ENCODE measurements around the gene UBL4A. TPM values are rescaled to one million over a fixed set of nuclear protein-coding genes. Genes with fewer than 3 reads are reported as not detected.

UBL4A gene
- total RNA-seq, 3 donors from 2014 or later (not counting 1 experiment from before 2014, with no cell fraction given) = 11.7 to 22.4 (median 17.6) TPM

GRCh38 chrX:154436983-154437752 is 49.2 kb downstream of the UBL4A start, which contains the start of gene GDI1:
Gene GDI1 (plus strand): TSS chrX:154437154. CDS start chrX:154437255, 101 bp downstream.
- peak within 1 kb of the TSS; percentile 80 for H3K4me3 Mint-ChIP-seq
- H3K4me1 ChIP-seq (ENCODE audit: control insufficient read depth, insufficient read depth, low read length) = peaks cover 23% of the 10 kb centered on the region

DNA sequence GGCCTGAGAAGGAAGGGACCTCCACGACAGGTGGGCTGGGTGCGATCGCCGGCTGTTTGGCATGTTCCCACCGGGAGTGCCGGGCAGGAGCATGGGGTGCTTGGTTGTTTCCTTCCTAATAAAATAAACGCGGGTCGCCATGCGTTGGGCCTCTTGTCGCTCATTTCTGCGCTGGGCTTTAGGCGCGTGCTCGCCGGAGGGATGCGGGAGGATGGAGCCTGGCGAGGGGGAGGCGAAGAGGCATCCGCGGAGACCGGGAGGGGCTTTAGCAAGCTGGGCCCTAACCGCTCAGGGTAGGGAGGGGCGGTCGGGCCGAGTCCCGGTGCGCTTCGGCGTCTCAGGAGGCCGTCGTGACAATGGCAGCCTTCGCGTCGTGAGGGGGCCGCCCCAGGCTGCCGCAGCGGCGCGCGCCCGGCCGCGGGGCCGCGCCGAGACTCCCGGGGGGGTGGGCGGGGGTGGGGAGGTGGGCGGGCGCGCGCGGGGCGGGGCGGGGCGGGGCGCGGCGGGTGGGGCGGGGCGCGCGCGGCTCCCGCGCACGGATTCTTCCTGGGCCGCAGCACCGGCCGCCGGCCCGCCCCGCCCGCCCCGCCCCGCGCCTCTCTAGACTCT is 49.9 kb downstream of the UBL4A start:
- intact Hi-C loops (cut with micrococcal nuclease) = no loop called here
- Mint-ChIP-seq H3K4me1 (peaks cover 6 to 10% of the 10 kb centered on the region in 2 donors), H3K4me3 (peak overlapping the region; percentile 56), H3K27me3 (ENCODE audit: low read depth in 2 of 2) (no peaks in the 10 kb centered on the region), H3K36me3 (no peaks in the 10 kb centered on the region), H3K9me3 (no peaks in the 10 kb centered on the region), H3K27ac (peak overlapping the region; percentile 81 to 85)
- ATAC-seq = peak; percentile 79 to 82 (median 79)
- peak overlapping the region; percentile 81 for H3K27ac ChIP-seq (ENCODE audit: low read length)
- DNase-seq = peak; percentile 41 to 85
- 12% methylated on average over 49 of the region's 78 CpGs for WGBS (ENCODE audit: insufficient coverage)
- TF ChIP-seq, protein P1, sequence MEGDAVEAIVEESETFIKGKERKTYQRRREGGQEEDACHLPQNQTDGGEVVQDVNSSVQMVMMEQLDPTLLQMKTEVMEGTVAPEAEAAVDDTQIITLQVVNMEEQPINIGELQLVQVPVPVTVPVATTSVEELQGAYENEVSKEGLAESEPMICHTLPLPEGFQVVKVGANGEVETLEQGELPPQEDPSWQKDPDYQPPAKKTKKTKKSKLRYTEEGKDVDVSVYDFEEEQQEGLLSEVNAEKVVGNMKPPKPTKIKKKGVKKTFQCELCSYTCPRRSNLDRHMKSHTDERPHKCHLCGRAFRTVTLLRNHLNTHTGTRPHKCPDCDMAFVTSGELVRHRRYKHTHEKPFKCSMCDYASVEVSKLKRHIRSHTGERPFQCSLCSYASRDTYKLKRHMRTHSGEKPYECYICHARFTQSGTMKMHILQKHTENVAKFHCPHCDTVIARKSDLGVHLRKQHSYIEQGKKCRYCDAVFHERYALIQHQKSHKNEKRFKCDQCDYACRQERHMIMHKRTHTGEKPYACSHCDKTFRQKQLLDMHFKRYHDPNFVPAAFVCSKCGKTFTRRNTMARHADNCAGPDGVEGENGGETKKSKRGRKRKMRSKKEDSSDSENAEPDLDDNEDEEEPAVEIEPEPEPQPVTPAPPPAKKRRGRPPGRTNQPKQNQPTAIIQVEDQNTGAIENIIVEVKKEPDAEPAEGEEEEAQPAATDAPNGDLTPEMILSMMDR (IDR thresholded peaks at IDR 0.05) = no peak
- peaks cover 29% of the 10 kb centered on the region for H3K4me1 ChIP-seq (ENCODE audit: control insufficient read depth, insufficient read depth, low read length)
- no peaks in the 10 kb centered on the region for H3K27me3 ChIP-seq (ENCODE audit: control insufficient read depth, insufficient read depth, low read length)
- no peaks in the 10 kb centered on the region for H3K9me3 ChIP-seq (ENCODE audit: control insufficient read depth, insufficient read depth, low read length)
- H3K36me3 ChIP-seq (ENCODE audit: control insufficient read depth, insufficient read depth, low read length) = peaks cover 31% of the 10 kb centered on the region
- peak overlapping the region; percentile 30 for H3K4me3 ChIP-seq (ENCODE audit: low read length)

More at GRCh38 chrX:154436983-154437752, 49.2 kb downstream of the UBL4A start, which contains the start of gene GDI1:
- Mint-ChIP-seq H3K9me3 (no peaks in the 10 kb centered on the region), H3K27ac (peak within 1 kb of the TSS; percentile 81 to 85), H3K27me3 (ENCODE audit: low read depth in 2 of 2) (no peaks in the 10 kb centered on the region), H3K36me3 (no peaks in the 10 kb centered on the region), H3K4me1 (peaks cover 6 to 10% of the 10 kb centered on the region in 2 donors)
- ATAC-seq = peak; percentile 74 to 82 (median 75)
- WGBS (ENCODE audit: insufficient coverage) = under 1% methylated on average over 85 of the region's 93 CpGs
- intact Hi-C loops (cut with micrococcal nuclease) = no loop called here
- Histone ChIP-seq H3K4me3 (ENCODE audit: low read length) (peak within 1 kb of the TSS; percentile 53), H3K36me3 (ENCODE audit: control insufficient read depth, insufficient read depth, low read length) (peaks cover 30% of the 10 kb centered on the region), H3K9me3 (ENCODE audit: control insufficient read depth, insufficient read depth, low read length) (no peaks in the 10 kb centered on the region), H3K27ac (ENCODE audit: low read length) (peak within 1 kb of the TSS; percentile 81), H3K27me3 (ENCODE audit: control insufficient read depth, insufficient read depth, low read length) (no peaks in the 10 kb centered on the region)
- DNase-seq = peak; percentile 67 to 72
- TF ChIP-seq, protein P1 (IDR thresholded peaks at IDR 0.05) = no peak

DNA sequence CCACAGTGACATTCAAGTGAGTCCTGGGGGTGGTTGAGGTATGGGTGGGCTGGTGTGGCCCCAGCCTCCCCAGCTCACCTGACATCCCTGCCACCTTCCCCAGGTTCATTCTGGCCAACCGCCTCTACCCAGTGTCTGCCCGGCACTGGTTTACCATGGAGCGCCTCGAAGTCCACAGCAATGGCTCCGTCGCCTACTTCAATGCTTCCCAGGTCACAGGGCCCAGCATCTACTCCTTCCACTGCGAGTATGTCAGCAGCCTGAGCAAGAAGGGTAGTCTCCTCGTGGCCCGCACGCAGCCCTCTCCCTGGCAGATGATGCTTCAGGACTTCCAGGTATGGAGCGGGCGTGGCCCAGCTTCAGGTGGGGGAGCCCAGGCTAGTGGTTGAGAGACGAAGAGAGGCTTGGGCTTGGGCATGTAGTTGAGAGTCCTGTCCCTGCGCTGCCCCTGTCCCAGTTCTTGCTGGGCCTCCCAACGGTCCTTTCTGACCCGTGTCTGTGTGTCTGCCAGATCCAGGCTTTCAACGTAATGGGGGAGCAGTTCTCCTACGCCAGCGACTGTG is 51.2 kb downstream of the UBL4A start:
- intact Hi-C loops (cut with micrococcal nuclease) = no loop called here
- Histone ChIP-seq H3K27ac (ENCODE audit: low read length) (no peak overlapping the region), H3K36me3 (ENCODE audit: control insufficient read depth, insufficient read depth, low read length) (peaks cover 28% of the 10 kb centered on the region), H3K9me3 (ENCODE audit: control insufficient read depth, insufficient read depth, low read length) (no peaks in the 10 kb centered on the region), H3K27me3 (ENCODE audit: control insufficient read depth, insufficient read depth, low read length) (no peaks in the 10 kb centered on the region), H3K4me3 (ENCODE audit: low read length) (no peak overlapping the region), H3K4me1 (ENCODE audit: control insufficient read depth, insufficient read depth, low read length) (peaks cover 39% of the 10 kb centered on the region)
- Mint-ChIP-seq H3K9me3 (no peaks in the 10 kb centered on the region), H3K27me3 (ENCODE audit: low read depth in 2 of 2) (no peaks in the 10 kb centered on the region), H3K4me3 (no peak overlapping the region), H3K36me3 (no peaks in the 10 kb centered on the region), H3K27ac (no peak overlapping the region), H3K4me1 (peaks cover 13 to 17% of the 10 kb centered on the region in 2 donors)
- ATAC-seq = no peak
- TF ChIP-seq, protein P1 (IDR thresholded peaks at IDR 0.05) = no peak
- DNase-seq = peak in 1 of 2 donors; percentile 2
- WGBS (ENCODE audit: insufficient coverage) = over 99% methylated on average over 19 of the region's 19 CpGs
